Hematopoietic multipotent progenitor cell treated with erythropoietin and hydrocortisone succinate and interleukin-3 and kit ligand, for 8 days (in vitro differentiated cells): ENCODE data around the gene VTN.
A peak's percentile ranks its signal among the peaks of the same experiment; 100 is the strongest.

Experiments
- DNase-seq: peaks from one replicate; pipeline ENCODE4 v3.0.0-alpha.2; 2015

The VTN gene

GRCh38 chr17:28317966-28318758 lies 51.9 kb downstream of the VTN start:
- DNase-seq, result peak; percentile 43
